ENCODE measurements around the gene LRP5.
A peak's percentile ranks its signal among the peaks of the same experiment; 100 is the strongest.

Gene LRP5

GRCh38 chr11:68403831-68404230 lies 91.4 kb downstream of the LRP5 start:
- no peaks in the 10 kb centered on the region for H3K4me1 Mint-ChIP-seq
- no peaks in the 10 kb centered on the region for H3K27me3 Mint-ChIP-seq
- no peaks in the 10 kb centered on the region for H3K9me3 Mint-ChIP-seq
- peaks cover 30% of the 10 kb centered on the region for H3K36me3 Mint-ChIP-seq
- no peak overlapping the region for H3K4me3 Mint-ChIP-seq
- H3K27ac Mint-ChIP-seq, result no peak overlapping the region
- ATAC-seq, result no peak

GRCh38 chr11:68406324-68407313 lies 94.2 kb downstream of the LRP5 start:
- Mint-ChIP-seq H3K4me1 (no peaks in the 10 kb centered on the region), H3K4me3 (no peak overlapping the region), H3K36me3 (peaks cover 30% of the 10 kb centered on the region), H3K27me3 (no peaks in the 10 kb centered on the region), H3K9me3 (no peaks in the 10 kb centered on the region), H3K27ac (no peak overlapping the region)
- no peak for ATAC-seq

DNA sequence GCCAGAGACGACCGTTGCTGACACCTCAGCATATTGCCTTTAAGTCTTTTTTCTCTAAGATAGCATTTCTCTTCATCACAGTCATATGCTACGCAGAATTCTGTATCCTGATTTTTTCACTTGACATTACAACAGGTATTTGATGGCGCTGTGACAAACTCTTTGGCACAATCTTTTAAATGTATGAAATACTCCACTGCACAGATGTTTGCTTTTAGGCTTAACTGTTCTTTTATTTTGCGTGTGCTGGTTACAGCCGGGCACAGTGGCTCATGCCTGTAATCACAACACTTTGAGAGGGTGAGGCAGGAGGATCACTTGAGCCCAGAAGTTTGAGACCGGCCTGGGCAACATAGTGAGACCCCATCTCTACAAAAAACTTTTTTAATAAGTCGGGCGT lies 96.1 kb downstream of the LRP5 start:
- Mint-ChIP-seq H3K9me3 (no peaks in the 10 kb centered on the region), H3K4me1 (peaks cover 14% of the 10 kb centered on the region), H3K36me3 (peaks cover 23% of the 10 kb centered on the region), H3K27ac (no peak overlapping the region), H3K4me3 (no peak overlapping the region), H3K27me3 (no peaks in the 10 kb centered on the region)
- ATAC-seq, result no peak

DNA sequence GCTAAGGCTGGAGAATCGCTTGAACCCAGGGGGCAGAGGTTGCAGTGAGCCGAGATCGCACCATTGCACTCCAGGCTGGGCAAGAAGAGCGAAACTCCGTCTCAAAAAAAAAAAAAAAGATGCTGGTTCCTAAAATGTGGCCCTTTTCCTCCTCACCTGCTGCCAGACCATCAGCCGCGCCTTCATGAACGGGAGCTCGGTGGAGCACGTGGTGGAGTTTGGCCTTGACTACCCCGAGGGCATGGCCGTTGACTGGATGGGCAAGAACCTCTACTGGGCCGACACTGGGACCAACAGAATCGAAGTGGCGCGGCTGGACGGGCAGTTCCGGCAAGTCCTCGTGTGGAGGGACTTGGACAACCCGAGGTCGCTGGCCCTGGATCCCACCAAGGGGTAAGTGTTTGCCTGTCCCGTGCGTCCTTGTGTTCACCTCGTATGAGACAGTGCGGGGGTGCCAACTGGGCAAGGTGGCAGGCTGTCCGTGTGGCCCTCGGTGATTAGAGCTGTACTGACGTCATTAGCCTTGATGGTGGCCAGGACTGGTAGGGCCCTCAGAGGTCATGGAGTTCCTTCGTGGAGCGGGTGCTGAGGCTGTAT lies 97.5 kb downstream of the LRP5 start:
- ATAC-seq, result no peak
- no peaks in the 10 kb centered on the region for H3K27me3 Mint-ChIP-seq
- no peak overlapping the region for H3K4me3 Mint-ChIP-seq
- H3K9me3 Mint-ChIP-seq, result no peaks in the 10 kb centered on the region
- H3K27ac Mint-ChIP-seq, result no peak overlapping the region
- peaks cover 19% of the 10 kb centered on the region for H3K4me1 Mint-ChIP-seq
- H3K36me3 Mint-ChIP-seq, result peaks cover 22% of the 10 kb centered on the region

GRCh38 chr11:68411501-68411991 lies 99.2 kb downstream of the LRP5 start:
- no peak for ATAC-seq
- Mint-ChIP-seq H3K36me3 (peaks cover 24% of the 10 kb centered on the region), H3K9me3 (no peaks in the 10 kb centered on the region), H3K27me3 (no peaks in the 10 kb centered on the region), H3K4me3 (no peak overlapping the region), H3K27ac (peak overlapping the region; percentile 84), H3K4me1 (peaks cover 27% of the 10 kb centered on the region)

DNA sequence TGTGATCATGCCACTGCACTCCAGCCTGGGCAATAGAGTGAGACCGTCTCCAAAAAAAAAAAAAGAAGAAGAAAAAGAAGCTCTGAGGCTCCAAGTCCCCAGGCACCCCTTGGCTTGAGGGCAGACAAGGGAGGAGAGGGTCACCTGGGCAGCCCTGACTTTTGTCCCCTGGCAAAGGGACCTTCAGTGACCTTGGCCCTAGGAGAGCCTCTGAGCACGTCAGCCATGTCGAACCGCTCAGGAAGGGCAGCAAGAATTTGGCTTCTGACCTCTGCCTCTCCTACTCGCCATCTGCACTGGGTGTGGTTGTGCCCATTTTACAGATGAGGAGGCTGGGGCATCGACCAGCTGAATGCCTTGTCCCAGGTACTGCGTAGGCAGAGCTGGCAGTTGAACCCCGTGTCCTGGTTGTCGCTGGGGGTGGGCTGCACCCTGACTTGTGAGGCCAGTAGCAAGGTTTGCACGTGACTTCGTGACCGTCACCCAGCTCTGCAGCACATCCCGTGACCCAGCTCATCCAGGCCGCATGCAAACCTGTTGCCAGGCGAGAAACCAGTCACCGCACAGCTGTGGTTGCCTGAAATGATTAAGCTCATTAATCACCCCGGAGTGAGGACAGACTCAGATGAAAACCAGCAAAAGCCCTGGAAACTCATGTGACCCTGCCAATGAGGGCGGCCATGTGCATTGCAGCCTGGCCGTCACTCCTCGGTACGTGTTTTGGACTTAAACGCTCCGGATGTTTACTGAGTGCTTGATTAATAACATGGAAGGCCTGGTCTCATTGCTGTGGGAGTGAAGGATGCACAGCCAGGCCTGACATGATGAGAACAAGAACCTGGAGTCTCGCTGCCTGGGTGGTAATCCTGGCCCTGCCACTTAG lies 100.4 kb downstream of the LRP5 start:
- peak overlapping the region; percentile 84 for H3K27ac Mint-ChIP-seq
- peaks cover 35% of the 10 kb centered on the region for H3K4me1 Mint-ChIP-seq
- peak; percentile 80 for ATAC-seq

DNA sequence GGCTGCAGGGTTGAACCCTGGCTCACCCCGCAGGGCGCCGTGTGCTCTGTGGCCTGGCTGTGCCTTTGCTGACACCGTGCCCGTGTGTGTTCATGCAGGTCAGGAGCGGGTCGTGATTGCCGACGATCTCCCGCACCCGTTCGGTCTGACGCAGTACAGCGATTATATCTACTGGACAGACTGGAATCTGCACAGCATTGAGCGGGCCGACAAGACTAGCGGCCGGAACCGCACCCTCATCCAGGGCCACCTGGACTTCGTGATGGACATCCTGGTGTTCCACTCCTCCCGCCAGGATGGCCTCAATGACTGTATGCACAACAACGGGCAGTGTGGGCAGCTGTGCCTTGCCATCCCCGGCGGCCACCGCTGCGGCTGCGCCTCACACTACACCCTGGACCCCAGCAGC lies 101.2 kb downstream of the LRP5 start:
- Mint-ChIP-seq H3K4me3 (no peak overlapping the region), H3K27me3 (no peaks in the 10 kb centered on the region), H3K9me3 (no peaks in the 10 kb centered on the region), H3K27ac (peak overlapping the region; percentile 84), H3K36me3 (peaks cover 18% of the 10 kb centered on the region), H3K4me1 (peaks cover 35% of the 10 kb centered on the region)
- ATAC-seq, result no peak

More for the DNA sequence above, 100.4 kb downstream of the LRP5 start:
- Mint-ChIP-seq H3K36me3 (peaks cover 18% of the 10 kb centered on the region), H3K4me3 (no peak overlapping the region), H3K9me3 (no peaks in the 10 kb centered on the region), H3K27me3 (no peaks in the 10 kb centered on the region)

DNA sequence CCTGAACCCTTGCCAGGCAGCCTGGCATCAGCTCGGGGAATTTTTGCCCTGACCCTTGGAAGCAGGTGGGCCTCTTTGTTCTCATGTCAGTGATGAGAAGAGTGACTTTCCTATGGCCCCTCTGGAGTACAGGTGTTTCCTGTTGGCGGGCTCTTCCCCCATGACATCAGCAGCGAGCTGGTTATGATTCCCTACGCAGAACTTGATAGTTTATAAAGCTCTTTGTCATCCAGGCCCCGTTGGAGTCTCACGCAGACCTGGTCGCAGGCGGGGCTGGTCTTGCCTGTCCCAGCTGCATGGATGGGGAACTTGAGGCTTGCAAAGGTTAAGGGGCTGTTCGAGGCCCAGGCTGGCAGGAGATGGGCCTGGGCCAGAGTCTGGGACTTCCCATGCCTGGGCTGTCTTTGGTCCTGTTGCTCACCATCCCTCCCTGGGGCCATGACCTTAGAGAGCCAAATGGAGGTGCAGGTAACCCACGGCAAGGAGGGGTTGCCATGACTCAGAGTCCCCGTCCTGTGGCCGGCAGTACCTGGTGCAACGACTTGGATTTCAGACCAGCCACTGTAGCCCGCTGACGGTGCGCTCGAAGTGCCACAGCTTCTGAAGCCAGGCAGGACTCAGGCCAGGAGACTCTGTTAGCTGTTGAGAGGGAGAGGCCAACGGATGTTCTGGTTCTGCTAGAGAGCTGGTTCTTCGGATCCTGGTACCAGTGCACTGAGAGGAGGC lies 102.3 kb downstream of the LRP5 start:
- no peaks in the 10 kb centered on the region for H3K27me3 Mint-ChIP-seq
- peaks cover 18% of the 10 kb centered on the region for H3K36me3 Mint-ChIP-seq
- H3K27ac Mint-ChIP-seq, result peak overlapping the region; percentile 84
- peak; percentile 40 for ATAC-seq
- H3K4me1 Mint-ChIP-seq, result peaks cover 35% of the 10 kb centered on the region
- H3K9me3 Mint-ChIP-seq, result no peaks in the 10 kb centered on the region
- no peak overlapping the region for H3K4me3 Mint-ChIP-seq

- no peak overlapping the region for H3K27ac Mint-ChIP-seq
- H3K4me1 Mint-ChIP-seq, result peaks cover 35% of the 10 kb centered on the region
- H3K9me3 Mint-ChIP-seq, result no peaks in the 10 kb centered on the region
- H3K27me3 Mint-ChIP-seq, result no peaks in the 10 kb centered on the region
- peaks cover 27% of the 10 kb centered on the region for H3K36me3 Mint-ChIP-seq
- no peak for ATAC-seq
- H3K4me3 Mint-ChIP-seq, result no peak overlapping the region
These were observed 103.7 kb downstream of the LRP5 start for GRCh38 chr11:68416070-68416578.

DNA sequence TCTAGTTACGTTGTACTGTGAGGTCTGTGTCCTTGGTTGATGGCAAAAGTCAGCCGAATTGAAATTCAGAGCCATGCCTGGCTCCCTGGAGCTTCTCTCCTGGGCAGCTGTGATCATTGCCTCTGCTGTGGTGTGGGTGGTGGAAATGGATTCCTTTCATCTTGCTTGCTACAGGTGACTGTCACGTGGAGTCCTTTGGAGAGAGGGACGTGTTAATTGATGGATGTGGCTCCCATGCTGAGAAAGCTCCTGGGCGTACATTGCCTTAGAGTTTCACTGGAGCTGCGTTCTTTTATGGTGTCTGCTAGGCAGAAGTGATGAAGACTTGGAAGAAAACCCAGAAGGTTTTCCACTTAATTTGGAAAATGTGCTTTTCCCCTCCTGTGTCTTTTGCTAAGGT lies 106.3 kb downstream of the LRP5 start:
- Mint-ChIP-seq H3K4me1 (peaks cover 21% of the 10 kb centered on the region), H3K36me3 (peaks cover 22% of the 10 kb centered on the region), H3K4me3 (no peak overlapping the region), H3K27me3 (no peaks in the 10 kb centered on the region), H3K9me3 (no peaks in the 10 kb centered on the region), H3K27ac (no peak overlapping the region)
- ATAC-seq, result no peak

DNA sequence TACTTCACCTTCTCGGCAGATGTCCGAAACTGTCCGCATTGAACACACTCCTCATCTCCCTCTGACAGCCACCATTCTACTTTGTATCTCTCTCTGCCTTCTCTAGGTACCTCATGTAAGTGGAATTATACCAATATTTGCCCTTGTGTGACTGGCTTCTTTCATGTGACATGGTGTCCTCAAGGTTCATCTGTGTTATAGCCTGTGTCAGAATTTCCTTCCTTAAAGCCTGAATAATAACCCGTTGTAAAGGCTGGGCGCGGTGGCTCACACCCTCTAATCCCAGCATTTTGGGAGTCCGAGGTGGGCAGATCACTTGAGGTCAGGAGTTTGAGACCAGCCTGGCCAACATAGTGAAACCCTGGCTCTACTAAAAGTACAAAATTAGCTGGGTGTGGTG lies 107.8 kb downstream of the LRP5 start:
- H3K4me1 Mint-ChIP-seq, result peaks cover 13% of the 10 kb centered on the region
- H3K36me3 Mint-ChIP-seq, result peaks cover 17% of the 10 kb centered on the region
- no peak overlapping the region for H3K4me3 Mint-ChIP-seq
- ATAC-seq, result no peak
- no peak overlapping the region for H3K27ac Mint-ChIP-seq
- no peaks in the 10 kb centered on the region for H3K9me3 Mint-ChIP-seq
- H3K27me3 Mint-ChIP-seq, result no peaks in the 10 kb centered on the region

GRCh38 chr11:68423481-68423880 lies 111.1 kb downstream of the LRP5 start:
- no peak overlapping the region for H3K4me3 Mint-ChIP-seq
- peaks cover 3% of the 10 kb centered on the region for H3K9me3 Mint-ChIP-seq
- H3K36me3 Mint-ChIP-seq, result peaks cover 25% of the 10 kb centered on the region
- no peak overlapping the region for H3K27ac Mint-ChIP-seq
- ATAC-seq, result no peak
- no peaks in the 10 kb centered on the region for H3K27me3 Mint-ChIP-seq
- no peaks in the 10 kb centered on the region for H3K4me1 Mint-ChIP-seq

GRCh38 chr11:68424101-68424632 lies 111.8 kb downstream of the LRP5 start:
- Mint-ChIP-seq H3K4me1 (no peaks in the 10 kb centered on the region), H3K4me3 (no peak overlapping the region), H3K27me3 (no peaks in the 10 kb centered on the region), H3K27ac (no peak overlapping the region), H3K9me3 (peaks cover 6% of the 10 kb centered on the region), H3K36me3 (peaks cover 30% of the 10 kb centered on the region)
- no peak for ATAC-seq
